ENCODE data around the gene SRSF1.

DNA sequence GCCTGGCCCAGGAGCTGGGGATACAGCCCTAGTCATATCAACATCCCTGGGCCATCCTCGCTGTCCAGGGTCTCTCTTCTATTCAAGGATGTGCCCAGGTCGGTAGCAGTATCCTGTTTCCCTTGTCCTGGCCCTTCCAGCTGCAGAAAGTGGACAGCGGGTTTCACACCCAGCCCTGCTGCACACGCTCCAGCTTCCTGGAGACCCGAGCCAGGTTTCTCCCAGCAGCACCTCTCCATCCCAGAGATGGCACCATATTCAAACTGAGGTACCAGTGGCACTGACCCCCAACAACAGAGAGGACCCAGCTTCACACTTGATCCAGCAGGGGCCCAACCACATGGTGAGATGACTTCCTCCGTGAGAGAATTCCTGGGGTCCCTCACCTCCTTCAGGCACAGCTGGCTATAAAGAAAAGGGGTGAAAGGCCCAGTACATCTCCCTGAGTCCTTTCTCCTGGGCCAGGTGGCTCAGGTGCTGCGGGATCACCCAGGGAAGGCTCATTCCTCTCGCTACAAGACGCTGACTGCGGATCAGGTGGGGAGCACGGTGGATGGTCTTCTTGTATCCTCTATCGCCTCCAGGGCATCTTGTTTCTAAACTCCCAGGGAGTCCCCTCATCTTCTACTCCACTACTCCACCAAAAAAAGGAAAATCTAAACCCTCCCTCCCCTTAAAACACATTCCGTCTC lies 53.2 kb downstream of the SRSF1 start:
- no peak for TF ChIP-seq EZH2 (IDR thresholded peaks at IDR 0.05)
- TF ChIP-seq POLR2AphosphoS5 (IDR thresholded peaks at IDR 0.05; ENCODE audit: borderline replicate concordance, low read depth, low read length): no peak
- TF ChIP-seq FOXP2 (optimal IDR thresholded peaks at IDR 0.05; ENCODE audit: control extremely low read depth, extremely low read length, insufficient read depth): no peak

Data from SK-N-MC (cell line).